Activated gamma-delta T cell (primary cell): ENCODE results near the gene CNTFR.

Experiments
- DNase-seq: peaks from one replicate; lab custom pipeline; 2025; lab: John Stamatoyannopoulos, UW

CNTFR gene

GRCh38 chr9:34620061-34620994, 30.8 kb upstream of the CNTFR start, which contains the start of gene DCTN3:
TSS of gene DCTN3 (minus strand) at chr9:34620495. CDS start at chr9:34620464, 31 bp downstream.
- DNase-seq = peak; percentile 47

GRCh38 chr9:34615132-34615531, 25.6 kb upstream of the CNTFR start:
- no peak for DNase-seq

GRCh38 chr9:34612788-34613390, 23.4 kb upstream of the CNTFR start:
- DNase-seq = no peak

- peak; percentile 75 for DNase-seq
Observed at GRCh38 chr9:34611811-34612787, 22.6 kb upstream of the CNTFR start, which contains the start of gene RPP25L. TSS of gene RPP25L (minus strand) at chr9:34612097. CDS start at chr9:34611296, 801 bp downstream.

- DNase-seq = no peak
Observed at GRCh38 chr9:34611251-34611810, 21.8 kb upstream of the CNTFR start.

DNA sequence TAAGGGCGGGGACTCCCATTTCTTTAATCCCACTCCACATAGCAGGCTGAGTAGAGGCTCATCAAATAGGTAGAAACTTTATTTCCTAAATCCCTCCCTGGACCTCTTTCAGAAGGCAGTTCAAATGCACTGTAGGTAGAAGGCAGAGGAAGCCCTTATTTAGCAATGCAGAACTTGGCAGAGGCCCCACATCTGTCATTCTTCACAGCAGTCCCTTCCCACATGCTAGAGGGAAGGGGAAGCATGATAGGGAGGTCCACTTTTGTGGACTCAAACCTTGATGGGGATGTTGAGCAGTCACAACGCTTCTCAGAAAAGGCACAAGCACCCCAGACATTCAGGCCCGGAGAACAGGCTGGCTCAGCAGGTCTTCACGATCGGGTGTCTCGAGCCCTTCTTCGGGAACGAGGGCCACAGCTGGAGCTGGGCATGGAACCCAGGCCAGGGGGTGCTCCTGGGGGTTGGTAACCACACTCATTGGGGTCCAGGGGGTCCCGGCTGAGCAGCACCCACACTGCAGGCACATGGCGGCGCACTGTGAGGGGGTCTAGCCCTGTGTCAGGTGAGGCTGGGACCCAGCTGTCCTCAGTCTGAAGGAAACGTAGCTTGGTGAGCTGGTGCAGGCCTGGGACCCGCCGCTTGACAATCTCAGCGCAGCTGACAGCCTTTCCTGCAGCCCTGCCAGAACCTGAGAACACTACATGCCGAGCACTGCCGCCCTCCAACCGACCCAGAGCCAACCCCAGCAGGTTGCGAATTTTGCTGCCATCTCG, 21.1 kb upstream of the CNTFR start:
- DNase-seq = no peak

GRCh38 chr9:34607331-34607730, 17.8 kb upstream of the CNTFR start:
- no peak for DNase-seq

DNA sequence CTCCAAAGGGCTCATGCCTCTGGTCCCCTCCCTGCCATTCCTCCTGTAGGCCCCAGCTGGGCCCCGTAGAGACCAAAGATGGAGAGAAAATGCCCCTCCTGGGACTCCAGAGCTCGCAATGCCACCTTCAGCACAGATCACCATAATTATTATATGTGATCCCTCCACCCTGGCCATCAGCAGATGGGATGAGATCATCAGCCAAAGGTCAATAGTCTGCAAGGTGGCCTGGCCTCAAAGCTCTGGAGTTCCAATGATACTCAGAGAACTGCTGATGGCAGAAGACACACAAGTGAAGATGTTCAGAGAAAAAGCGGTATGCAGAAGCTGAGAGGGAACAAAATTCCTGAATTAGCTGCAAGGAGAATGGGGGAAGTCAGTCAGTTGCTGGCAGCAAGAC, 17.4 kb upstream of the CNTFR start:
- no peak for DNase-seq

- no peak for DNase-seq
Observed at GRCh38 chr9:34606190-34606589, 16.7 kb upstream of the CNTFR start.

GRCh38 chr9:34603610-34604231, 14.2 kb upstream of the CNTFR start:
- no peak for DNase-seq

DNA sequence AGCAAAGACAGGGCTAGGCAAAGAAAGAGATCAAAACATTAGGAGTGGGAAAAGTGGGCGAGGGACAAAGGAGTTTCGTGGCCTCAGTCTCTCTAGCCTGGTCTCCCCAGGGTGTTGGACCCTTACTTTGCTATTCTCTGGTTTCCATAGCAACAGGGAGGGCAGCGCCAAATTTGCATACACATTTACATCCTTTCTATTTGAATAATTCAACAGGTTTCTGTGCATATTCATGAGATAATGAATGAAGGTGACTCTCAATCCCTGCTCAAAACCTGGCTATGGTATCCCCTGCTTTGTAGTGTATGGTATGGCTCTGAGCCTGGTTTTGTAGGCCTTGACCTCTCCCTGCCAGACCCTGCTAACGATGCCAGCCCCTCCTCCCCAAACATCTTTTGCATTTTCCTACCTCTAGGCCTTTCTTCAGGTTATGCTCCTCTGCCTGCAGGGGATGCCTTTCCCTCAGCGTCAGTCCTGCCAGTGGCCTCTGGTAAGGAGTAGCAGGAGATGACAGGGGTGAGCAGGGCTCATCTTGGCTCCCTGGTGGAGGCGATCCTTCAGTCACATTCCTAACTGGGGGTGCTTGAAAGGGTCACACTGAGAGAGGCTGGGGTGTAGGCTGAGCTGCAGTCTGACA, 12.5 kb upstream of the CNTFR start:
- DNase-seq = no peak

DNA sequence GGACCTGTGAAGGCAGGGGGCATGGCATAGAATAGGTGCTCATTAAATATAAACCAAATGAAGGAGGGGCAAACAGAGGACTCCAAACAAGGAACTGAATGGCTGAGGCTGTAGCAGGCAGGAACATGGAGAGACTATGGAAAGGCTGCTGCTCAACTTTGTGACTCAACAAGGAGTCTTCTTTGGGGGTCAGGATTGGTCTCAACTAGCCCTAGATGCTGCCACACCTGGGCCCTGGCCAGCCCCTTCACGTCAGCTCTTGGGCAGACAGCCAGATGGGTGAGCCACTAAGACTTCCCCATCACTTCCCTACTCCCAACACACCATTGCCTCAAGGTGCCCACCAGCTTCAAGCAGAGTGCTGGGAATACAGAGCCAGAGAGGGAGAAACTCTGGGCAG, 11.4 kb upstream of the CNTFR start:
- no peak for DNase-seq

- no peak for DNase-seq
Observed at GRCh38 chr9:34599546-34599945, 10.0 kb upstream of the CNTFR start.

- no peak for DNase-seq
Observed at GRCh38 chr9:34594177-34594576, 4.7 kb upstream of the CNTFR start.

GRCh38 chr9:34592895-34593601, 3.5 kb upstream of the CNTFR start:
- no peak for DNase-seq

- no peak for DNase-seq
Observed at GRCh38 chr9:34591917-34592866, 2.7 kb upstream of the CNTFR start.

DNA sequence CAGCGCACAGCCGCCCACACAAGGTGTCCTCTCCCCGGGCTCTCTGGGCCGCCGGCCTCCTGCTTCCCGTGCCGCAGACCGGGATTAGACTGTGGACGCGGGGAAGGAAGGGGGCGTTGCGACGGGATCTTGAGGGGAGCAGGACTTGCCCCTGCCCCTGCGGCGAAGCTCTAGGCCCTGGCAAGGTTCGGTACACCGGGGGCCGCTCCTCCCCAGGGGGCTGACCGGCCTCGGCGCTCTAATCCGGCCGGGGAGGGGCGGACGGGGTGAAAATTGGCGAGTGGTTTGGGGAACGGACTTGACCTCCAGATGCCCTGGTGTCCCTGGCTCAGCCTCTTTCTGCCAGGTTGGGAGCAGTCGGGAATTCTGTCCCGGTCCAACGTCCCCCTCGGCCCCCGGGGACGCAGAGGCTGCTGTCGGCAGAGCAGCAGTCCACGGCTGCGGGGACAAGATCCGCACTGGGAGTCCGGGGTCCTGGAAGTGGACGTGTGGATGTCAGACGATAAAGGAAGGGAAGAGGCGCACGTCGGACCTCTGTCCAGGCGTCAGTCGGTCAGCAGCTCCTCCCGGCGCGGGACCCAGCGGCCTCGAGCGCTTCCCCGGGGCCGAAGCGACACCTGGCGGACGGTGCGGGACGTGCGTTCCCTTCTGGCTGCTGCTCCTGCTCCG, 1.9 kb upstream of the CNTFR start:
- DNase-seq = peak; percentile 48
